Activated CD4-positive, alpha-beta T cell treated with anti-CD3 and anti-CD28 coated beads, Interleukin-2, amount 50 U/mL, for 1 hour (primary cell): ENCODE results near the gene TMED8.
"Not testable (repeated sequence)": the region's sequence is repeated elsewhere in the genome, so short reads cannot be mapped to it uniquely, and the experiment has no call there.

Experiments
- DNase-seq: peaks from one replicate; pipeline ENCODE4 v3.0.0-alpha.2; 2020

Gene TMED8

DNA sequence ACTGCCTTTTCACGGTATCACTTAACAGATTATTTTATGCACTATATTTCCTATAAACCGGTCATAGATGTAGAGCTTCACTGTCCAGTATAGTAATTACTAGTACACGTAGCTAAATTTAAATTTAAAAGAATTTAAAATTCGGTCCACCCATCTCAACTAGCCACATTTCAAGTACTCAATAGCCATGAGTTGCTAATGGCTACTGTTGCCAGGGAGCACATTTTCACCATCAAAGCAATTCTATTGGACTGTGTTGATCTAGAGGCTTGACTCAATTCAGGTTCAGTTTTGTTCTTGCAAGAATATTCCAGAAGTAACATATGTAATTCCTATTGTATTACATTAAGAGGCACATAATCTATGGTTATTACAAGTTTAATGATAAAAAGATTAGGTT is 20.0 kb downstream of the TMED8 start:
- DNase-seq, result no peak

DNA sequence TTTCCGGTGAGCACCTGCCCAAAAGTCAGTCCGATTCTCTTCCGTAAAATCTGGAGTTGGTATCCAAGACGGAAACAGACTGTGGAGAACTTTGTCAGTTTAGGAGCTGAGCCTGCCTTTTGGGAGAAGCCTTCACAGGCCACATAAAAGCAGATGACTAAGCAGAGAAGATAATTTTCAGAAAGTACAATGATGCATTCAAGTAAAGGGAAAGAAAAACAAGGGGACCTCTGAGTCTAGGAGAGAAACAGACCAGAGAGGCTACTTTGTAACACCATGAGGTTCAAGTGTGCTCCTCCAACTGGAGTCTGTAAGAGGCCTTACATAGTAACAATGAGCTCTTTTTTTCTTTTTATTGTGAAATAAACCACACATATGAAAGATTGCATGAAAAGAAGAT is 21.1 kb downstream of the TMED8 start:
- DNase-seq, result no peak

DNA sequence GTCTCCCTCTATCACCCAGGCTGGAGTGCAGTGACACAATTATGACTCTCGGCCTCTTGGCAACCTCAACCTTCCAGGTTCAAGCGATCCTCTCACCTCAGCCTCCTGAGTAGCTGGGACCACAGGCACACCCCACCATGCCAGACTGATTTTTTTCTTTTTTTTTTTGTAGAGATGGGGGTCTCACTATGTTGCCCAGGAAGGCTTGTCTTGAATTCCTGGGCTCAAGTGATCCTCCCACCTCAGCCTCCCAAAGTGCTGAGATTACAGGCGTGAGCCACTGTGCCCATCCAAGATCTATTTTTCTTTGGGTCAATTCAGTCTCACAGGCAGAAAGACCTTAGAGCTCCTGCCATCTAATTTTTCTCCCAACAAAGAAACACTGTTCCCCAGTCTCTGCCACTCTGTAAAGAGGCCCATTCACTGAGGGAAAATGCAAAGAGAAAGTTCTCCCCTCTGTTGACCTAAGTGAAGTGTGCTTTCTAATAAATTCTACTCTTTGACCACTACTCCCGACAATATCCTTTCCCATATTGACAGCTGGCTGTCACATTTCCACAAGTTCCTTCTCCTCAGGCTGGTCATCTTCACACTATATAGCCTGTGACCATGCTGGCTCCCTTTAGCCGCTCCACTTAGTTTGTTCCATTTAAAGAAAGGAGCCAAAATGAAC is 23.3 kb downstream of the TMED8 start:
- DNase-seq, result no peak

GRCh38 chr14:77347751-77348150 is 29.1 kb downstream of the TMED8 start:
- no peak for DNase-seq

DNA sequence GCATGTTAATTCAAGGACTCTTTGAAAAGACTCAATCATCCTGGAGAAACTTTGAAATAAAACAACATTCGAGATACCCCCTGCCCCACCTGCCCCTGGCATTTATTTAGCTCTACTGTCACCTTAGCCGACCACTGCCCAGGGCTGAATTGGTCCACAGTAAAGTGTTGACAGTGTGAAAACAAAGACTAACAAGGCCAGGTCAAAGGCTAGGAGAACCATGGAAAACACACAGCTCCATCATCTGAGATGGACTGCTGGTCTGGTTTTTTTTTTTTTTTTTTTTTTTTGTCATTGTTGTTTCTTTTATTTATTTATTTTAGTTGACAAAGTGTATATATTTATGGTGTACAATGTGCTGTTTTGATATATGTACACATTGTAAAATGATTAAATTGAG is 30.4 kb downstream of the TMED8 start:
- DNase-seq, result no peak

DNA sequence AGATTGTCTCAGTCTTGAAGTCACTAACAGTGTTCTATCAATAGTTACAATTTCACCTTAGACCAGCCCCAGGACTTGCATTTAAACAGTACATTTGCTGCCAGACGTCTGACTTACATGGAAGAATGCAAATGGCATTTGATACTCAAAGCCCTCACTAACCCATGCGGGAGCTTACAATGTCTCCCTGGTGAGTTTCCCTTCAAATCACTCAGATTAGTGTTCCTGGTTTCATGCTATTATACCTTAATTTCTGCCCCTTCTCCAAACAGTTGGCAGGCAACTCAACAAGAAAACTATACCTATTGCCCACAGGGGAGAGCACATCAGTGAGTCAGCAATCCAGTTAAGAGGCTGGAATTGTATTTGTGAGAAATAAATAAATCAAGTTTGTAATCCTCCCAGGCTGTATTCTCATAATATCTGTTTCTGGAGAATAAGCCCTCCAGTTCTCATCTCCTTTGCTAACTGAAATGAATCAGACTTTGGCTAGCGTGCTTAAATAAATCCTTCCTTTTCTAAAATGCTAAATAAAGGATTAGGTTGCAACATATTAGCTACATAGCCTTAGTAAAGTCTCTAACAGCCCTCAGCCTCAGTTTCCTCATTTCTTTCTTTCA is 32.4 kb downstream of the TMED8 start:
- DNase-seq, result no peak

- DNase-seq, result no peak
Observed at GRCh38 chr14:77343662-77344061, 33.2 kb downstream of the TMED8 start.

- no peak for DNase-seq
Observed at GRCh38 chr14:77342726-77343397, 34.0 kb downstream of the TMED8 start.

DNA sequence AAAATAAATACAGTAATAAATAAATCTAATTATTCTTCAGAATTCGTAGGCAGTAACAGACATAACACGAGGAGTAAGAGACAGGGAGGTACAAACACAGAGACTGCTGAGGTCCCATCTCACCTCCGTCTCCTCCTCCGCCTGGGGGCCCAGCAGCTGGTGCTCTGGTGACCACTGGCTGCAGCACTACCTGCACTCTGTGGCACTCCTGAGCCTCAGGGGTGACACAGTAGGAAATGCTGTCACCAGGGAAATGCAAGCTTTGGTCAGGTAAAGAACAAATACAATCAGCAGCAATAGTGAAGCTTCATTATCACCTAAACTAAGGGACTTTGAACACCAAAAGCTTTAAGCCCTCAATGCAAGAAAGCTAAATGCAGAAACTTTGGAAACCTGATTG is 36.5 kb downstream of the TMED8 start:
- DNase-seq, result no peak

GRCh38 chr14:77339407-77339806 is 37.5 kb downstream of the TMED8 start:
- no peak for DNase-seq

GRCh38 chr14:77338302-77338701 is 38.6 kb downstream of the TMED8 start:
- DNase-seq, result no peak

DNA sequence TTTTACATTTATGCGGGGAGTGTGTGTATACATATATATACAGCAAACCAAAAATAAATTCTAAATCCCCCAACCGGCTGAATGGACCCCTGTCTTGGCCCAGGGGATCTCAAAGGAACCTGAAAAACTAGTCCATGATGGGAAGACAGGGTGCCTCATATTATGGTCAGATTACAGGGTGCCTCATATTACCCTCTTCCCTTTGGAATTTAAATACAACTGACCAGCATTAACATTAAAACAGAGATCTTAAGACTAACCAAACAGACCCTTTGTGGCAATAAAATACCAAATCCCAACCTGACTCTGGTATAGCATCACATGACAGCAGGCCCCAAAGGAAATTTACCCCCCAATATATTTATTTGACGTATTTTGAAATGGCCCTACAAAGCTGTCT is 39.0 kb downstream of the TMED8 start:
- DNase-seq, result no peak

DNA sequence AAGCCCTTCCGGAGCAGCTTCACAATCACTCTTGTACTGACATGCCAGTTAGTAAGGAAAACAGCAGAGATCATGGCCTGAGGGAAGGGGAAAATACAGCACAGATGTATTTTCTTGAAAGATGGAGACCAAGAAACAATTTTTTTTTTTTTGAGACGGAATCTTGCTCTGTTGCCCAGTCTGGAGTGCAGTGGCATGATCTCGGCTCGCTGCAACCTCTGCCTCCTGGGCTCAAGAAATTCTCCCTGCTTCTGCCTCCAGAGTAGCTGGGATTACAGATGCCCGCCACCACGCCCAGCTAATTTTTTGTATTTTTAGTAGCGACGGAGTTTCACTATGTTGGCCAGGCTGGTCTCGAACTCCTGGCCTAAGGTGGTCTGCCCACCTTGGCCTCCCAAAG is 39.6 kb downstream of the TMED8 start:
- DNase-seq, result not testable (repeated sequence)

DNA sequence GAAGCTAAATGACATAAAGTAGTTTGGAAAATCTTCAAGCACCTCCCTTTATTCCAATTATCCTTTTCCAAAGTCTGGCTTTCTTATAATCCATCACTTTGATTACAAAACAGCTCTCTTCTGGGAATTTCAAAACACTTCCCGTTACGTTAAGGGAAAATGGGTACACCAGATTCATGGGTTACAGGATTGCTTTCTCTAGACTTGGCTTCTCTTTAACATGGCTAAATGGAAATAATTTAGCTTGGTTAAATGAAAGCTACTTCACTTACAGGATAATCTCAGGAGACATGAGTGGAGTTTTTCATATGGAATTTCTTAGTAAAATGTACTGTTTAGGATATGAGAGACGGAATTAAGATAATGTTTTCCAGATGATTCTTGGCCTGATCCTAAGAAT is 41.3 kb downstream of the TMED8 start:
- DNase-seq, result no peak

DNA sequence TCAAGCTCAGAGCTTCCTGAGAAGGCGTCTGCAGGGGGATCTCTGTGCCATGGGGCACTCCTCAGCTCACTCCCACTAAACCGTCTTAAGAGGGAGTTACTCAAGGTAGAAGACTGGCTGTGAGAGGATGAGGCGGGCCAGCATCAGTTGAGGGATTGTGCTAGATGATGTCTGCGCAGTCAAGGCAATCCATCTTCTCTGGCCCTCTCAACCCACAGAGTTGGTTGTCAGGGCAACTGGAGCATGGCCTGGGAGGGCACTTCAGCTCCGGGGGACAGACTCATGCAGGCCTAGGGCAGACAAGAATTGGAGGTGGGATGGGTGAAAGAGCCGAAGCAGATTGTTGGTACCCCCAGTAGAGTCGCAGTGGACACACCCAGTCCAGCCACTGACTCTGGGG is 47.0 kb downstream of the TMED8 start:
- DNase-seq, result no peak

DNA sequence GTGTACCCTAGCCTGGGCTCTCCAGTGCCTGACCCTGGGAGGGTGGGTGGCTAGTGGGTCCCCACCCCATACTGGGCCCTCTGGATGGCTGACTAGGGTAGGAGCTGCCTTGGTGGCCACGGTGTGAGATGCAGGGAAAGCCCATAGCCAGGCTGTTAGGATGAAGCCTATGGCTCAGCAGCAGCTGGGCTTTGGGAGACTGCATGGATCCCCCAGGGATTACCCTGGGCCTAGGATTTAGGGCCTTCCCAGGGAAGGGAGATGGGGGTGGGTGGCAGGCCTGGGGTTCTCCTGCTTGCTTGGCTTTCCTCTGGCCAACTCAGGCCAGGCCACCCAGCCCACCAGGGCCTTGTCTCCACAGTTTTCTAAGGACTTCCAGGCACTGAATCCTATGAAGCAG is 49.8 kb downstream of the TMED8 start:
- DNase-seq, result no peak

GRCh38 chr14:77325746-77326094 is 51.2 kb downstream of the TMED8 start:
- no peak for DNase-seq

DNA sequence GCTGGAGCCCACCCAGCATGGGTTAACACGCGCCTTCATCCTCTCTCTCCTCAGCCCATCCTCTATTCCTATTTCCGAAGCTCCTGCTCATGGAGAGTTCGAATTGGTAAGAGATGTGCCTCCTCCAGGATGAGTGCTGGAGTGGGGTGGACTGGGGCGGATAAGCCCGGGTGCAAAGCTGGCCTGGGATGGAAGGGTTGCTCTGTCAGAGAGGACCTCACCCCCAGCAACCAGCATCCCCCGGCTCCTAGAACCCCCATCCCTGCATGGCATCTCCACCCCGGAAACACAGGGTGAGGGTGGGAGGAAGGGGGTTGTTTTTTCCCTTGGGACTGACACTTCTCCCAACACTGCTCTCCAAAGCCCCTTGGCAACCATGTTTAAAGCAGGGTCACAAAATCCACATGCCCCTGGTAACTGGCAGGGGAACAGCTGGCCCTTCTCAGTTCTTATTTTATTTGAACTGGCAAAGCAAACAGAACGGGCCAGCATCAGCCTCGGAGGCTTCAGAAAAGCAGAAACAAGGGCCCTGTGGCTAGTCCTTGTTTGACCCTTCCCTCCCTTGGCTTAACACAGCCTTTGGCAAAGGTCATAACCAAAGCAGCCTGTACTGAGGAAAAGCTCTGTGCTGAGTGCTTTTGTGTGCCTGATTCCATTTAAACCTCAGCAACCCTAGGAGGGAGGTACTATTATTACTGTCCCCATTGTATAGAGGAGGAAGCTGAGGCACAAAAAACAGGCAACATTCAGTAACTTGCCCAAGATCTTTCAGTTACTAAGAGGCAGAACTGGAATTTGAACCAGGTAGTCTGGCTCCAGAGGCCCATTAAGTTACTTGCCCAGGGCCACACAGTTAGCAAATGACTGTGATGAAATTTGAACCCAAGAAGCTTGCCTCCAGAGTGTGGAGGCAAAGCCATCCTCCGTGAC is 51.8 kb downstream of the TMED8 start:
- DNase-seq, result no peak

GRCh38 chr14:77324289-77324688 is 52.6 kb downstream of the TMED8 start:
- no peak for DNase-seq

- DNase-seq, result no peak
Observed at GRCh38 chr14:77323571-77323970, 53.3 kb downstream of the TMED8 start.

- DNase-seq, result no peak
Observed at GRCh38 chr14:77322951-77323350, 53.9 kb downstream of the TMED8 start.

DNA sequence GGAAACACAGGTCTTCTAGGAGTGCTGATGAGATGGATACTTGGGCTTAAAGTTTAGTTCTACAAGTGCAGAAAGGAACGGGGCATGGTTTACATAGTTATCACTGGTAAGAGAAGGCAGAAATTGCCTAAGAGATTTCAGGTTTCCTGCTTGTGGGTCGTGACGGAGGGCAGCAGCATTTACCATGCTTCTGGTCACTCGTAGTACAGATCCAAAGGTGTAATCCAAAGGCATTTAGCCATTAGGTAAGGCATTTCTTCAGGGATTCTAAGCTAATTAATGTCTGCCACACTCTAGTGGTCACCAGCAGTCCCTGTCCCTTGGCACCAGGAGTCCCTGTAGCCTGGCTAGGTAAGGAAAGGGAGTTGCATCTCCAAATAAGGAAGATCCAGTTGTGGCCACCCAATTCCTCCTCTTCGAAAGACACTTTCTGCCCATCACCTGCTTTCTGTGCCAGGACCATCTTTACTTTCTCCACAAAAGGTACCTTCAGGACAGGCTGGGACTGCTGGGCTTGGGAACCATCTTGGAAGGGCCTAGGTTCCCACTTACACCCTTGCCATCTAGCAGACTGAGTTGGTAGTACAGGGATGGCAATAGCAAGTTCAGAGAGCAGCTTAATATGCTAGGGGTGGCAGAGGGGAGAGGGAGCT is 54.5 kb downstream of the TMED8 start:
- no peak for DNase-seq
